Lung (tissue), 12 donors: ENCODE data around the gene ERI3. TPM values are rescaled to one million over a fixed set of nuclear protein-coding genes. Genes with fewer than 3 reads are reported as not detected.

Experiments used
- ATAC-seq: fragments of 200-7000 bp; cut with Tn5 transposase; one replicate; pipeline ENCODE4 v1.9.1; 2020; ENCODE audit warnings: moderate number of reproducible peaks; ENCODE audit not compliant: insufficient read depth, low FRiP score
- DNase-seq, 3 donors: peaks; one replicate each; pipeline ENCODE4 v3.0.0-alpha.2; 2013 to 2017
- H3K27ac ChIP-seq, 2 donors: one replicate each; pipeline ENCODE4 v1.5.1; 2013; ENCODE audit warnings: mild to moderate bottlenecking in 2 of 2, moderate library complexity in 2 of 2, control low read depth in 1 of 2, inconsistent platforms in 1 of 2, low read depth in 1 of 2, low read length in 1 of 2
- H3K27me3 ChIP-seq, 3 donors: one replicate each; pipeline ENCODE4 v1.5.1; 2013; ENCODE audit warnings: low read length in 2 of 3; ENCODE audit not compliant: control insufficient read depth in 3 of 3, insufficient read depth in 3 of 3
- H3K36me3 ChIP-seq, 4 donors: one replicate each; pipeline ENCODE4 v1.5.1; 2013; ENCODE audit warnings: low read length in 4 of 4, mild to moderate bottlenecking in 1 of 4, moderate library complexity in 1 of 4; ENCODE audit not compliant: control insufficient read depth in 4 of 4, insufficient read depth in 4 of 4
- H3K4me1 ChIP-seq, 5 donors: one replicate each; pipeline ENCODE4 v1.5.1; 2013; ENCODE audit warnings: low read length in 5 of 5, mild to moderate bottlenecking in 2 of 5, moderate library complexity in 1 of 5; ENCODE audit not compliant: control insufficient read depth in 5 of 5, insufficient read depth in 5 of 5
- H3K4me3 ChIP-seq: one replicate; pipeline ENCODE4 v1.5.1; 2013; ENCODE audit warnings: mild to moderate bottlenecking, control low read depth, moderate library complexity
- H3K9ac ChIP-seq, 2 donors: one replicate each; pipeline ENCODE4 v1.5.1; 2013; ENCODE audit warnings: low read length in 2 of 2, control low read depth in 1 of 2; ENCODE audit not compliant: insufficient read depth in 1 of 2
- H3K9me3 ChIP-seq, 4 donors: one replicate each; pipeline ENCODE4 v1.5.1; 2013; ENCODE audit warnings: low read length in 3 of 4, mild to moderate bottlenecking in 1 of 4, moderate library complexity in 1 of 4; ENCODE audit not compliant: control insufficient read depth in 4 of 4, insufficient read depth in 3 of 4
- WGBS, 2 donors: extraction: QIAGEN DNeasy Blood & Tissue Kit; methylation state at CpG; one replicate each; pipeline ENCODE4 v1.1.7; 2013; 5-methylcytosine and 5-hydroxymethylcytosine counted together
- polyA plus RNA-seq, 2 donors: library from polyadenylated mRNA; stranded (reverse); fragments of 200-250 nt; gene quantifications; one replicate each; pipeline ENCODE4 v1.2.1, GENCODE V29; 2013
- total RNA-seq, 2 donors: library from RNA; depleted of rRNA in 1 of 2; stranded (reverse); fragments of >200 nt in 1 of 2; gene quantifications; one replicate each; pipeline ENCODE4 v1.2.1, GENCODE V29; 2014 to 2021
- TF ChIP-seq, protein P1 (sequence below): IDR thresholded peaks from 2 replicates; pipeline ENCODE4 v1.5.1; 2012; ENCODE audit warnings: mild to moderate bottlenecking; ENCODE audit errors: control extremely low read depth, extremely low read depth
- donor health status: control.
- donor health status: control.
- donor health status: Bipolar disorder and iron deficiency.
- donor health status: healthy.
- donor health status: DM: yes; HTN: yes; CAD: no.

The ERI3 gene
- total and polyA plus RNA-seq, 4 donors = 26.6 to 56.2 (median 40.8) TPM

DNA sequence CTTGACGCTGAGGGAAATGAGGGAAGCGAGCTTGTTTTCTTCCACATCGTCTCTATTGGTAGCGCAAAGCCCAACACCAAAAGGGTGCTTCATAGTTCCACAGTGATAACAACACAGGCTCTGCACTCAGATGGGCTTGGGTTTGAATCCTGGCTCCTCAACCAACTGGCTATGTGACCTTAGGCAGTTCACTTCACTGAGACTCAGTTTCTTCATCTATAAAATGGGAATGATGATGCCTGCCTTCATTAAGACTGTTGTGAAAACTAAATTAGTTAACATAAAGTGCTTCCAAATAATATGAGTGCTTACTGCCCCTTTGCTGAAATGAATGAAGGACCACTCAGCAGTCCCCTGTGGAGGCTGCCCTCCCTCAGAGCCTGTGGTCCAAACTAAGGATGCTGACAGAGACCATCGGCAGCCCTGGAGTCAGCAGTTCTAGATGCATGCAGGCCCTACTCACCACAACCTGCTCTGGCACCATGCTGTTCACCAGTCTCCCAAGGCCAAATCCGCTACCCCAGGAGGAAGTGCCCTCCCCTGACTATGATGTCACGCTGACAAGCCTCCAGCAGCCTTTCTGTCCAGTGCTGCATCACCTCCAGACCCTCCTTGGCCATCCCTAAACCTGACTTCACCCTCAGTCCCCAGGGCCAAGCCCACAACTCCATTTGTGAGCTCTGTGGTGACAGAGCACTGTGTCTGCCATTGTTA is 111.1 kb downstream of the ERI3 start:
- 97 to 98% methylated on average over 7 of the region's 7 CpGs for WGBS, 2 donors

DNA sequence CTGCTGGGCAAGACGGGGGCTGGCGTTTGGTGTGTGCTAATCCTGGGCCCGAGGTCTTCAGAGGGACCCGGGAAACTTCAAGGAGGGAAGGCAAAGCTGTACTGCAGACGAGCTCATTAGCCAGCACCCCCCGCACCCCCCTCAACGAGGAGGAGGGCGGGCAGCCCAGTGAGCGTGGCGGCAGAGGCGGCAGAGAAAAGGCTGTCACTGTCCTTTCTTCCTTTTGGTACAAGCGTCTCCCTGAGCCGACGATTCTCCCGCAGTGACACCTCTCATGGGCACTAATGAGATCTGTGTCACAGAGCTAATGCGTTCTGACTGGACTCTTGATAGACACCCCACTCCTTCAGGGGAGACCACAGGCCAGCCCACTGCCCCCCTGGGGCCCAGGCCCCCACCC is 112.3 kb downstream of the ERI3 start:
- no peak overlapping the region for H3K27ac ChIP-seq
- no peak for ATAC-seq
- peaks cover 0 to 14% (median 11%) of the 10 kb centered on the region in 4 donors for H3K36me3 ChIP-seq
- peaks cover 3 to 20% (median 10%) of the 10 kb centered on the region in 5 donors for H3K4me1 ChIP-seq
- H3K9ac ChIP-seq = no peak overlapping the region
- TF ChIP-seq, protein P1, sequence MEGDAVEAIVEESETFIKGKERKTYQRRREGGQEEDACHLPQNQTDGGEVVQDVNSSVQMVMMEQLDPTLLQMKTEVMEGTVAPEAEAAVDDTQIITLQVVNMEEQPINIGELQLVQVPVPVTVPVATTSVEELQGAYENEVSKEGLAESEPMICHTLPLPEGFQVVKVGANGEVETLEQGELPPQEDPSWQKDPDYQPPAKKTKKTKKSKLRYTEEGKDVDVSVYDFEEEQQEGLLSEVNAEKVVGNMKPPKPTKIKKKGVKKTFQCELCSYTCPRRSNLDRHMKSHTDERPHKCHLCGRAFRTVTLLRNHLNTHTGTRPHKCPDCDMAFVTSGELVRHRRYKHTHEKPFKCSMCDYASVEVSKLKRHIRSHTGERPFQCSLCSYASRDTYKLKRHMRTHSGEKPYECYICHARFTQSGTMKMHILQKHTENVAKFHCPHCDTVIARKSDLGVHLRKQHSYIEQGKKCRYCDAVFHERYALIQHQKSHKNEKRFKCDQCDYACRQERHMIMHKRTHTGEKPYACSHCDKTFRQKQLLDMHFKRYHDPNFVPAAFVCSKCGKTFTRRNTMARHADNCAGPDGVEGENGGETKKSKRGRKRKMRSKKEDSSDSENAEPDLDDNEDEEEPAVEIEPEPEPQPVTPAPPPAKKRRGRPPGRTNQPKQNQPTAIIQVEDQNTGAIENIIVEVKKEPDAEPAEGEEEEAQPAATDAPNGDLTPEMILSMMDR = no peak
- no peaks in the 10 kb centered on the region for H3K9me3 ChIP-seq
- H3K4me3 ChIP-seq = no peak overlapping the region
- 84 to 89% methylated on average over 16 of the region's 16 CpGs for WGBS, 2 donors
- no peaks in the 10 kb centered on the region for H3K27me3 ChIP-seq
- DNase-seq = no peak

More for the DNA sequence above, 111.1 kb downstream of the ERI3 start:
- Histone ChIP-seq H3K9me3 (no peaks in the 10 kb centered on the region), H3K9ac (no peak overlapping the region), H3K36me3 (peaks cover 0 to 16% (median 11%) of the 10 kb centered on the region in 4 donors), H3K4me1 (peaks cover 1 to 15% (median 10%) of the 10 kb centered on the region in 5 donors), H3K27ac (no peak overlapping the region), H3K27me3 (no peaks in the 10 kb centered on the region), H3K4me3 (no peak overlapping the region)
- ATAC-seq (no peak), DNase-seq (no peak)
- TF ChIP-seq, protein P1 = no peak

DNA sequence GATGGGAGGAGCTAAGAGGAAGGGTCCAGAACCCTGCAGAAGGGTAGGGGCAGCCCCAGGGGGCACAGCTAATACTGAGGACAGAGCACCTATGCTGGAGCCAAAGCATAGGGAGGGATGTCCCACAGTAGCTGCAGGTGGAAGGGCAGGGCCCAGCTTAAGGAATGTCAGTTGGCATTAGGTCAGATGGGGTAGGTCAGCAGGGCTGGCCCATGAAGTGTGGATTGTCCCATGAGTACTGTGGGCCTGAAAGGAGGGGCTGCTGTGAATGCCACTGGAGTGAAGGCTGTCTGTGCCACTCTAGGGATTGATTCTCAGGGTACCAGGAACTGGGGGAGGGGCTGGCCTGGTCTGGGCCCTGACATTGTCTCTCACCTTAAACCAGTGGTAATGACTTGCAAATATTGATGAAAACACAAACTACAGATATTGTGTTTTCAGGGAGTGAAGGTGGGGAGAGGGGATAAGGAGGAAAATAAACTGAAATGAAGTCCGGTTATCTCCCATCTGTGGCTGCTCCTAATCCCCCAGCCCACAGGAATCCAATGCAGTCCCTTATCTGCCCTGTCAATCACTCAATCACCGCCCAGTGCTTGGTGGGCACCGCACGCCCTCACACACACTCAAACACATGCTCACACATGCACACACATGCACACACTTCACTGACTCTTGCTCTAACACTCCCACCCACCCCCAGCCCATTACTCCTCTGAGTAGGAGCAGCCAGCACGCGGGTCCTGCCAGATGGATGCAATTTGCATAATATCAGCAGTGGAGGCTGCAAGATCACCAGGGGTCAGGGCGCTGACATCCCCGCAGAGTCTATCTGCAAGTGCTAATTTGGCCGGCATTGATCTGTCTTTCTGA is 114.0 kb downstream of the ERI3 start:
- H3K9ac ChIP-seq = no peak overlapping the region
- WGBS, 2 donors = 90 to 91% methylated on average over 9 of the region's 9 CpGs

More for the DNA sequence above, 114.0 kb downstream of the ERI3 start:
- Histone ChIP-seq H3K9me3 (no peaks in the 10 kb centered on the region), H3K4me3 (no peak overlapping the region), H3K36me3 (peaks cover 0 to 11% (median 7%) of the 10 kb centered on the region in 4 donors), H3K27me3 (no peaks in the 10 kb centered on the region), H3K27ac (peak overlapping the region; percentile 41 to 87), H3K4me1 (peaks cover 3 to 20% (median 10%) of the 10 kb centered on the region in 5 donors)
- TF ChIP-seq, protein P1 = no peak
- DNase-seq = no peak
- ATAC-seq = no peak
